ENCODE measurements around the gene RHOXF1.
"Not testable (repeated sequence)": the region's sequence is repeated elsewhere in the genome, so short reads cannot be mapped to it uniquely, and the experiment has no call there.

RHOXF1 gene, protein sequence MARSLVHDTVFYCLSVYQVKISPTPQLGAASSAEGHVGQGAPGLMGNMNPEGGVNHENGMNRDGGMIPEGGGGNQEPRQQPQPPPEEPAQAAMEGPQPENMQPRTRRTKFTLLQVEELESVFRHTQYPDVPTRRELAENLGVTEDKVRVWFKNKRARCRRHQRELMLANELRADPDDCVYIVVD

DNA sequence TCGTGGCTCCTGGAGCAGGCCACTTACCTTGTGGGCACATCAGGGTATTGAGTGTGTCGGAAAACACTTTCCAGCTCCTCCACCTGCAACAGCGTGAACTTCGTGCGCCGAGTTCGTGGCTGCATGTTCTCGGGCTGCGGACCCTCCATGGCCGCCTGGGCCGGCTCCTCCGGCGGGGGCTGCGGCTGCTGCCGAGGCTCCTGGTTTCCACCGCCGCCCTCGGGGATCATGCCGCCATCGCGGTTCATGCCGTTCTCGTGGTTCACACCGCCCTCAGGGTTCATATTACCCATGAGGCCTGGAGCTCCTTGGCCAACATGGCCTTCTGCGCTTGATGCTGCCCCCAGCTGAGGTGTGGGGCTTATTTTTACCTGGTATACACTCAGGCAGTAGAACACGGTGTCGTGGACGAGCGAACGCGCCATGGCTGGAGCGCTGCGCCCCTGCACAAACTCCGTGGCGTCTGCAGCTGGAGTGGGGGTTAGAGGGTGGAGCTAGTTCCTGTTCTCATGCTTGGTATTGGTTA is at the start of gene RHOXF1:
Gene RHOXF1, minus strand, starts transcription at position 476 of the 526 bp plus-strand sequence. Its CDS starts 51 bp downstream, at position 425.
- DNase-seq (ENCODE audit: low read depth), result no peak

DNA sequence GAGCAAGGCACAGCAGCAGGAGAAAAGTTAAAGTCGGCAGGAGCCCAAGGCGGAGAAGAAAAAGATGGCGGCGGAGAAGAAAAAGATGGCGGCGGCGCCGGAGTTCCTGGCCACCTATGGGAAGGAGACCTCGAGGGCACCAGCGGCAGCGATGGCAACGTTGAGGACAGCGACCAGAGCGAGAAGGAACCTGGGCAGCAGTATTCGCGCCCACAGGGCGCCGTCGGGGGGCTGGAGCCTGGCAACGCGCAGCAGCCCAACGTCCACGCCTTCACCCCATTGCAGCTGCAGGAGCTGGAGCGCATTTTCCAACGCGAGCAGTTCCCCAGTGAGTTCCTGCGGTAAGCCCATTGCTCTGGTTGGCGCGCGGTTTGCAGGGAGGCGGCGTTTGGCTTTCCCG is 43.4 kb upstream of the RHOXF1 start:
- DNase-seq (ENCODE audit: low read depth), result not testable (repeated sequence)

DNA sequence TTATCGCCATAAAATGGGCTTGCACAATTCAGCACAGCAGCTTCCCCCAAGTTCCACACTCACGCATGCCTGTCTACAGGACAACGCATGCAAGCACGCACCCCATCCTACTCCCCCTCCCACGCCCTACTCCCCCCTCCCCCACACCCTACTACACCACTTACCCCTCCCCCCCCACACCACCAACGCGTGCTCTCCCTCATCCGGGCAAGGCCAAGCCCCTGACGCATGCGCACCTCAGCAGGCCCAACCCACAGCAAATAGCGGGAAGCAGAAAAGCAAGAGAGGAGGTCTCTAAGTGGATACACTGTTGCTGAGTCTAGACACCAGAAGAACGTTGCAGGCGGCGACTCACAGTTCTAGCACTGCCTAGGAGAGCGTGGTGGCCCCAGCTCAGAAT is 42.6 kb upstream of the RHOXF1 start, which contains the start of gene RHOXF2:
Gene RHOXF2, plus strand, starts transcription at position 301 of the 400 bp plus-strand sequence. CDS start 138 bp downstream, outside the sequence.
- DNase-seq (ENCODE audit: low read depth), result not testable (repeated sequence)

DNA sequence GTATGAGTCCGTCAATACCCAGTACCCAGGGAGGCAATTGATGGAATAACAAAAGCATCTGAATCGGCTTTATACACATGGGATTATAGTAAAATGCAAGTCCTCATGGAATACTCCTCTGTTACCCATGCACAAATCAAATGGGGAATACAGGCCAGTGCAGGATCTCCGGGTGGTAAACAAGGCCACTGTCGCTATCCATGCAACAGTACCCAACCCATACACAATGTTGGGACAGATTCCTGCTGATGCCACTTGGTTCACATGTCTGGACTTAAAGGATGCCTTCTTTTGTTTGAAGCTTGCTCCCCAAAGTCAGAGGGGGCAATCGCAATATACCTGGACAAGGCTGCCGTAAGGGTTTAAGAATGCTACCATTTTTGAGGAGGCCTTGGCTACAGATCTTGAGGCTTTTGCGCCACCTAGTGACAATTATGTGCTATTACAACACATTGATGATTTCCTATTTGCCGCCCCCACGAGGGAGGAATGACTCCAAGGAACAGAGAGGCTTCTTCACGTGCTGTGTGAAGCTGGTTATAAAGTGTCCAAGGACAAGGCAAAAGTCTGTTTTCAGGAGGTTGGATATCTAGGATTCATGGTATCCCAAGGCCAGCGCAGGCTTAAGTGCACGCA is 34.5 kb upstream of the RHOXF1 start:
- DNase-seq (ENCODE audit: low read depth), result not testable (repeated sequence)

DNA sequence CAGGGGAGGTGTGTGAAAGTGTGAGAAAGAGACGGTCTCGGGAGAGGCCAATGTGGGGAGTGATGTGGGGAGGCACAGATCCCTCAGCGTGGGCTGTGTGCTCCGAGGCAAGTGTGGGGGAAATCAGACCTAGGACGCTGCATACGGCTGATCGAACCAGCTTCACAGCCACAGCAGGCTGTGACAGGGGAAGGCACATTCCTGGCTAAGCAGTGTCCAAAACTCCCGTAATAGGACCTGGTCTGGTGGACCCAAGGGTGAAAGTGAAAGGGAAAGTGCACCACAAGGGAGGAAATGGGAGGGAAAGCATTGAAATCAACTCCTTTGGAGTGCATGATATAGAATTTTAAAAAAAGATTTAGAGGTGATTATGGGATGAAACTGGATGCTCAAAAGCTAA is 31.8 kb upstream of the RHOXF1 start:
- no peak for DNase-seq (ENCODE audit: low read depth)

DNA sequence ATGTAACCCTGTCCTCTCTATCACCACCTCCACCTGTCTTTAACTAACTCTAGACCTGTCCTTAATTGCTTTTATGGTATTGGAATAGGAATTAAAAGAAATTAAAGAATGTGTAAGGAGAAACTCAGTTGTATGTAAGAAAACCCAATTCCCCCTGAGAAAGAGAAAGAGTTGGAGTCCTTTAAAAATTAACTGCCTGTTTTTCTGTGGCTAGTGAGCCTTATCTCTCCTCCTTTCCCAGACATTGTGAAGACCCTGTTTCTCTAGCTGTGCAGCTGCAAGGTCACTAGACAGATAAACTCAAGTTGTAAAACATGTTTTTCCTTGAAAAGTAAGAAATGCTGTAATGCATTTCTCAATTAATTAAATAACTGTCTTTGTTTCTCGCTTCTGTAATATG is 30.6 kb upstream of the RHOXF1 start:
- DNase-seq (ENCODE audit: low read depth), result not testable (repeated sequence)

DNA sequence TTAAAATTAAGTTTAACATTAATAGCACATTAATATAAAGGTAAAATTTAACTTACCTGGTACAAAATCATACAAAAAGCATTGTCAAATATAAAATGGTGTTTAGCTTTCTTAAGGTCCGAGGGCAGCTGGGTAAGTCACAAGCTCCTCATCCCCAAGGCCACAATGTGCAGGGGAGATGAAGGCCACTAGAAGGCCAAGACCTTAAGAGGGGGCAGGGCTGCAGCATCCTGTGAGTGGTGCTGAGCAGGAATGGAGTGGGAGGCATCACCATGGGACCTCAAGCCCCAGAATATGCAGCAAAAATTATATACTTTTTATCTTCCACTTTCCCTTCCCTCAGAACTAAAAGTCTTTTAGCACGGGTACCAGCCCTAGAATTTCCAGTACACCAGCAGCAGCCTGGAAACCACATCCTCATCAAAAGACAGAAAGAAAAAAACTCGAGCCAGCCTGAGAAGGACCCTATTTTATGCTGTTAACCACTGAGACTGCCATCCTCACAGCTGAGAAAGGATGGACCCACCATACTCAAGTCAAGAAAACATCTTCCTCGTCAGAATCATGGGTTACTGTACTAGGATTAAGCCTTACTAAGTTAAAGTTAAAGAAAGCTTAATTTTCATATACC is 29.7 kb upstream of the RHOXF1 start:
- DNase-seq (ENCODE audit: low read depth), result no peak

DNA sequence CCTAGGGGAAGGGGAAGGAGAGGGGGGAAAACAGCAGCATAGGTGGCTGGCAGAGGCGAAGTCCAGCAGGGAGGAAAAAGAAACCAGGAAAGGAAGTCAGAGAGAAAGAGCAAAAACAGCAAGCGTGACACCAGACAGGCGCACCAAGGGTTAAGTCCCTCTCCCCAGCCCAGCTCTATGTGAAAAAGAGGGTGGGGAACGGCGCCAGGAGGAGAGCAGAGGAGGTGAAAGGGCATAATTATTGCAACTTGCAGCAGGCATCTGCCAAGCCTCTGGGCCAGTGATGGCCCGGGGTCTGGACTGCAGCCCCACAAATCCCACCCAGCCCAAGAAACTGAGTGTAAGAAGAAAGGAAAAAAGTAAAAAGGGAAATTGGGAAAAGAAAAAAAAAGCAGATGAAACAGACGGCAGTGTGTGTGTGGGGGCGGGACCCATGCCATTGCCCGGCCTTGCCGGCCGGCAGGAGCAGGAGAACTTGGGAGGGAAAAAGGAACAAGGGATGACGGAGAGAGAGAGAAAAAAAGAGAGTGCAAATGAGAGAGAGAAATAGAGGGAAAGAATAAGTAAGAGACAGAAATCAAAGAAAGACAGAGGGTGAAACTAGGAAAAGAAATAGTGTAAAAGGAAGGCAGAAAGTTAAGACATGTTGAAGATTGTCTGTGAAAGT is 28.6 kb upstream of the RHOXF1 start:
- DNase-seq (ENCODE audit: low read depth), result no peak

DNA sequence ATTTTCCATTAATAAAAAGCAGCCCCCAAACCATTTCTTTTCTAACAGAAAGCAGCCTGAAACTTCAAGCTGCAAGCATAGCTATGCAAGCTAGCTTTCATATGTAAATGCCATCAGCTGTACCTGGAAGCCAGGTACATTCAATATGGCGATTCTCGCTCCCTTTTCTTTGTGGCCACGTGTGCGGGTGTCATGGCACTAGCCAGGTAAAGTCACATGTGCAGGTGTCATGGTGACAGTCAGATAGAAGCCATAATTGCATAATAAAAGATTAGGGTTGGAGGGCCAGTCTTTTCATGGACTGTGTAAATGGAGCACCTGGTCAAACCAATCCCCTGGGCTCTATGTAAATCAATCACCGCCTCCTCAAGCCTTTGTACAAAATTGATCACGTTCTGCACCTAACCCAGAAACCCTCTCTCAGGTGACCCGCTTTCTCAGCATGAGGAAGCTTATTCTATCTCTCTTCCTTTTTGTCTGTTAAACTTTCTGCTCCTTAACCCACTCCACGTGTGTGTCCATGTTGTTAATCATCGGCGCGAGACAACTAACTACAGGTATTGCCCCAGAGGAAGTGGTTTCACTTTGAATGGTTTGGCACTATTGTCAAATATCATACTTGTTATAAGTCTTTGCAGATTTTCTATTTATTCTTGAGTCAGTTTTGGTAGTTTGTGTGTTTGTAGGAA is 24.7 kb upstream of the RHOXF1 start:
- no peak for DNase-seq (ENCODE audit: low read depth)

DNA sequence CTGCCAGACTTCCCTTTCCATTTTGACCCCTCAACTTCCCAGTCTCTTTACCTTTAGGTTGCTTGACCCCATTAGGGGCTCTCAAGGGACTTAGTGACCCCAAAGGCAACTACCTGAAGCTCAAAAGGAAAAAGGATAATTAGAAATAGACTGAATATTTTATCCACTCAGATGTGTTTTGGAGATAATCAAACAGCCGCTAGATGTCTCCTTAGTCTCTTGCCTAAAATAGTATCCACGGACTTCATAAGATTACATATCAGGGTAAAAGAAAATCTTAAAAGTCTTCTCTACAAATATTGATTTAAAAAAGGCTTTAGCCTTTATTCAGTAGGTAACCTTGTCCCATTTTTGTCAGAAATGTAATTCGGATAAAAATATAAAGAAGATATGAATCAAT is 21.7 kb upstream of the RHOXF1 start:
- no peak for DNase-seq (ENCODE audit: low read depth)

DNA sequence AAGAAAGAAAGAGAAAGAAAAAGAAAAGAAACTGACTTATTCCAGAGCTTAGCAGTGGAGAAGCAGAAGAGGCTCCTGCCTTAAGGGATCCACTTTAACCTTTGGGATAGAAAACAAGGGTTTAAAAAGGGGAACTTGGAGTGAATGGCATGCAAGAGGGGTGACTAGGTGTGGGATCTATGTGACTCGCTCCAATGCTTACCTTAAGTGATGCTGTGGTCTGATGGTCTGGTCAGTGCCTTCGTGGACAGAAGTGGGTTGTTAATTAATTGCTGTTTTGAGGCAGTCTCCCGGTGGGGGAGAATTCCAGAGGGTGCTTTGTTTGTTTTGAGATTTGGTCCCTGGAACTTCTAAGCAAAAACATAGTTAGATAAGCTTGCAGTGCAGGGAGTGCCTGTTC is 21.1 kb upstream of the RHOXF1 start:
- no peak for DNase-seq (ENCODE audit: low read depth)

DNA sequence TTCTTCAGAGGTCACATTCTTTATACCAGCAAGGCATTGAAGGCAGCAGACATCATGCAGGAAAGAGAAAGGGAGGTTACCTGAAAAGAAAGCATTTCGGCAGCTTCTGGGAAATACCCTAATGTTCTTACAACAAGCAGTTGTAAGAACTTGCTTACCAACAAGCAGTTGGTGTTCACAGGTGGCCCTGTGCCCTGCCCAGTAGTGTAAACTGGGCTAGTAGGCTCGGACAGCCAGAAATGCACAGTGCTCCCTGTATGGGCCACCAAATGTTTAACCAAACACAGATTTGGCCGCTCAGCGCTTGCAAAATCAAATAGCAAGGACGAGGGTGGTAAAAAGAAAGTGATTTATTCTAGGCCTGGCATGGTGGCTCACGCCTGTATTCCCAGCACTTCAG is 20.4 kb upstream of the RHOXF1 start:
- no peak for DNase-seq (ENCODE audit: low read depth)

DNA sequence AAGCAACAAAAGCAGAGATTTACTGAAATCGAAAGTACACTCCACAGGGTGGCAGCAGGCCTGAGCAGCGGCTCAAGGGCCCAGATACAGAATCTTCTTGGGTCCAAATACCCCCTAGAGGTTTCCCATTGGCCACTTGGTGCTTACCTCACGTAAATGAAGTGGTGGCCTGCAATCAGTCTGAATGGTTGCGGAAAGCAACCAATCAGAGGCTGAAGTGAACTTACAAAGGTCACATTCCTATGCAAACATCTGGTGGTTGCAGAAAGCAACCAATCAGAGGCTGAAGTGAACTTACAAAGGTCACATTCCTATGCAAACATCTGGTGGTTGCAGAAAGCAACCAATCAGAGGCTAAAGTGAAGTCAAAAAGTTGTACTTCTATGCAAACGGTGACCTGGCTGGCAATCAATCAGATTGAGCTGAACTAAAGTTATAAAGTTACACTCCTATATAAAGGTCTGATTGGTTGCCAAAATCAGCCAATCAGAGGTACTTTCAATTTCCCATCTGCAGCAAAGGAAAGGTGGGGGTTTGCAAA is 12.7 kb upstream of the RHOXF1 start:
- not testable (repeated sequence) for DNase-seq (ENCODE audit: low read depth)

DNA sequence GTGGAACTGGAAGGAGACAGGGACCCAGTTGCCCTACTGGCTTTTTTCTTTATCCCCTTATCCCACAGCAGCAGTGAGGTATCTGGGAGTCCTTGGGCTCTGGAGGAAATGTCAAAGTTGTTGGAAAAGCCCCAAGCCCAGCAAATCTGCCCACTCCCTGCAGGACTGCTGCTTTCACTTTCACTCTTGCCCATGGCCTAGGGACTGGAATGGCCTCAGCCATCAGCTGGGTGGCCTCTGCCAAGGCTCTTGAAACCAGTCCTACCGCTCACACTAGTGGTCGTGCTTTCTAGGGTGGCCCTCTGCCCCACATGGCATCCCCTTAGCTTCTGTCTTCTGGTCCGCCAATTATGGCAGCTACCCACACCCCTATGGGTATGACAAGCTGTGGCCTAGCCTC is 9.7 kb upstream of the RHOXF1 start:
- DNase-seq (ENCODE audit: low read depth), result peak; percentile 3

DNA sequence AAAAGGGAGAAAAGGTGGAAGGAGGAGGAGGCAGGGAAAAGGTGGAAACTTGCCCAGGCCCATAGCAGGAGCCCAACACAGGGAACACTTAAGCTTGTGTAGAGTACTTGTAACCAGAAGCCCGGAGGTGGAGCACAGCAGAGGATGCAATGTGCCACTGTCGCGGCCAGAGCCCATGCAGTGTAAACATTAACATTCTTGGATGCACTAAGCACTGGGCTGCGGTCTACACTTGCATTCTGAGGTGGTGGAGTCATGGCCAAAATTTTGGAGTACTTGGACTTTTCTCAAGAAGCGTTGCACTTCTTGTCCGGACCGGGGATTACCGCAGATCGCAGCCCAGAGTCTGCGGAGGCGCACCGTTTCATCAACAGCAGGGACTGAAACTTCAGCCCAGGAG is 4.5 kb upstream of the RHOXF1 start:
- DNase-seq (ENCODE audit: low read depth), result peak; percentile 66

DNA sequence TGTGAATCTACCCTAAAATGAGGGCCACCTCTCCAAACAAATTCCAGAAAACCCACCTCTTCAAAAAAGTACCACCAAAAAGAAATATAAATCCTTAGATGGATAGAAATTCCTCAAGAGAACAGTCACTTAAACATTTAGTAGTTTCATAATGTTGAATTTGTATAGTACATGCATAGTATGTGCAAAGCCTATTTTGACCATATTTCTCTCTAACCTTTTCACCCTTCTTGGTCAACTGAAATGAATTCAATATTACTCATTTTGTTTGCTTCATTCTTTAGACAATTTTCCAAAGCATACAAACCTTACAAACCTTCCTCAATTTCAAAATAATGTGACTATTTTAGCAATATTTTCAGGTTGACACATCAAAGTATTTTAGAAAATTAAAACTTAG is 4.1 kb downstream of the RHOXF1 start:
- DNase-seq (ENCODE audit: low read depth), result peak; percentile 54

DNA sequence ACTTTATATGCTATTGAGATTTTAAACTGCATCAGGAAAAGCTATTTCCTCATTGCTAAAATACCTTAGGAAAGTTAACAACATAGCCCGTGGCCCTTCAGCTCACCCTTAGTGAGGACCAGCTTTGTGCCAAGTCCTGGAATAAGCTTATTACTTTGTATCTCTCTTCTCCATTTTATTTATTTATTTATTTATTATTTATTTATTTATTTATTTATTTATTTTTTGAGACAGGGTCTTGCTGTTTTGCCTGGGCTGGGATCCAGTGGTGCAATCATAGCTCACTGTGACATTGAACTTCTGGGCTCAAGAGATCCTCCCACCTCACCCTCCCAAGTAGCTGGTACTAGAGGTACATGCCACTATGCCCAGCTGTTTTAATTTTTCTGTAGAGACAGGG is 6.3 kb downstream of the RHOXF1 start:
- no peak for DNase-seq (ENCODE audit: low read depth)

DNA sequence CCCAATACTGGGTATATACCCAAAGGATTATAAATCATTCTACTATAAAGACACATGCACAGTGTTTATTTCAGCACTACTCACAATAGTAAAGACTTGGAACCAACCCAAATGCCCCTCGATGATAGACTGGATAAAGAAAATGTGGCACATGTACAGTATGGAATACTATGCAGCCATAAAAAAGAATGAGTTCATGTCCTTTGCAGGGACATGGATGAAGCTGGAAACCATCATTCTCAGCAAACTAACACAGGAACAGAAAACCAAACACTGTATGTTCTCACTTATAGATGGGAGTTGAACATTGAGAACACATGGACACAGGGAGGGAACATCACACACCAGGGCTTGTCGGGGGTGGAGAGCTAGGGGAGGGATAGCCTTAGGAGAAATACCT is 11.0 kb downstream of the RHOXF1 start:
- not testable (repeated sequence) for DNase-seq (ENCODE audit: low read depth)

DNA sequence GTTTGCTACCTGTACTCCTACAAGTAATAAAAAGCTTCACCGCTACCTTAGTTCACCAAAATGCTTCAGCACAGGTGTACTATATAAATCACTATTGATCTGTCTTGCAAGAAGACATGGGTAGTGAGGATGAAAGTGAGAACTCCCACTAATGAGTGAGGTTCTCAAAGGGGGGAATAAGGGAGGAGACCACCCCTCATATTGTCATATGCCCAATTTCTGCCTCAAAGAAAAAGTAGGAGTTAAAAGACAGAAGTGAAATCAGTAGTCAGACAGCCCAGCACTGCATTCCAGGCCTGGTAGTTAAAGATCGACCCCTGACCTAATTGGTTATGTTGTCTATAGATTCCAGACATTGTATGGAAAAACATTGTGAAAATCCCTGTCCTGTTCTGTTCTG is 14.7 kb downstream of the RHOXF1 start:
- DNase-seq (ENCODE audit: low read depth), result not testable (repeated sequence)

DNA sequence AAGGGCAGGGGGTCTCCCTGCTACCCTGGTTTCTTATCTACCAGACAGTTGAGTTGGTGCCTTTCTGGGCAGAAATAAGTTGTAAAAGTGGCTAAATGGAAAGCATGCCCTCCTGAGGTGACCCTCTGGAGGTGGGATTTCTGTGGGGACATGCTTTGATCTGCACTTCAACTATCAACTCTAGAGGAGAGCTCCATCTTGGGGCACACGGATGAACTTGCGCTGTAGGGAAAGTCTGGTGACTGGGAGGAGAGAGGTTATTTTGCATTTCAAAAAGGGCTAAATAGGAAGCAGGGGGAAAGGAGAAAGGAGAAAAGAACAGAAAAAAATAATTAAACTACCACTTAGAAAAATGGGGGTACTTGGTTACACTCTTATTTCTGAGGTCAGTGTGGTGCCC is 25.5 kb downstream of the RHOXF1 start:
- no peak for DNase-seq (ENCODE audit: low read depth)

DNA sequence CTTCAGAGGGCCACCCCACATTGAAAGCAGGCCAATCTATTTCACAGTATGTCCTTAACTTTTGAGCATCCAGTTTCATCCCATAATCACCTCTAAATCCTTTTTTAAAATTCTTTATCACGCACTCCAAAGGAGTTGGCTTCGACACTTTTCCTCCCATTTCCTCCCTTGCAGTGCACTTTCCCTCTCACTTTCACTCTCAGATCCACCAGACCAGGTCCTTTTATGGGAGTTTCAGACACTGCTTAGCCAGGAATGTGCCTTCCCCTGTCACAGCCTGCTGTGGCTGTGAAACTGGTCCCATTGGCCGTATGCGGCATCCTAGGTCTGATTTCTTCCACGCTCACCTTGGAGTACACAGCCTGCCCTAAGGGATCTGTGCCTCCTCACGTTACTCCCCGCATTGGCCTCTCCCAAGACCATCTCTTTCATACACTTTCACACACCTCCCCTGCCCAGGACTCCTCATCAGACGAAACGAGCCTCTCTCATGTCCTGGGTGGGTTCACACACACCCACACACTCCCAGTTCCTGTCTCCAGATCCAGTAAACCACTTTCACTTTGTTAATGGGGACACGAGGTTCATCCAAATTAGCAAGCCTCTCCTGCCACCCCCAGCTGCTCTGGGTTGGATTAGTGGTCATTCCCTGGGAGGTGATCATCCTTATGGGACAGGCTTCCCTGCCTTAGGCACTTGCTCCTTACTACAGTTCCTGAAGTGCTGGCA is 28.3 kb downstream of the RHOXF1 start:
- no peak for DNase-seq (ENCODE audit: low read depth)
